Measurements from ENCODE around the gene PRADC1. TPM values are rescaled to one million over a fixed set of nuclear protein-coding genes. Genes with fewer than 3 reads are reported as not detected.

The PRADC1 gene
- total and polyA plus RNA-seq, 4 donors, result 12.4 to 54.8 (median 20.9) TPM

DNA sequence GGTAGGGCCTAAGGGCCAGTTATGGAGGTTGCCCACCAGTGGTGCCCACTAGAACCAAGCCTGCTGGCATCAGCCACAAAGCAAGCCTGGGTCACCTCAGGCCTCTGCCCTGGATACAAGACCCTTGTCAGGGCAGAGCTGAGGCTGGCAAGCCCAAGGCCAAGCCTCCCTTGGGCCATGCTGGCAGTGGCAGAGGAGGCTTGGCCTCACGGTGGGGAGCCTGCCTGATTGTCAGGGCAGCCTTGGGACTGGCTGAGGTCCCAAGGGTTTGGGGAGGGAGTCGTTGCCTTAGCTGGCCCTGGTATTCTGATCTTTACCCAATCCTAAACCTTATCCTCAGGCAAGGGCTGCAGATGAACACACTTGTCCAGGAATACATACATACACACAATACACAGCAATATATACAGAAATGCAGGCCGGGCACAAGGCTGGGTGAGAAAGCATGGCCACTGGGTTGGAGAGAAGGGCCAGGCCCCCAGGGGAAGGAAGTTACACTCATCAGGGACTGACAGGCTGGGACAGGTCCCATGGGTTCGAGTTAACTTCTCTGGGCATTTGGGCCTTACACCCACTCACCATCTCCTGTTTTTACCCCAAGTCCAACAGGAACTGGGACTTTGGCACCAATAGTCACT lies 22.1 kb upstream of the PRADC1 start:
- no peaks in the 10 kb centered on the region for H3K4me1 ChIP-seq (ENCODE audit: control insufficient read depth in 1 of 2, insufficient read depth in 2 of 2, low read length in 2 of 2)
- H3K36me3 ChIP-seq (ENCODE audit: control insufficient read depth in 1 of 2, insufficient read depth in 2 of 2, low read length in 1 of 2), result peaks cover 4 to 8% of the 10 kb centered on the region in 2 donors
- 35 to 41% methylated on average over 4 of the region's 4 CpGs for WGBS, 2 donors
- H3K4me3 ChIP-seq (ENCODE audit: low read length in 2 of 2), result no peak overlapping the region
- no peak overlapping the region for H3K27ac ChIP-seq (ENCODE audit: low read depth in 1 of 2, low read length in 2 of 2)
- DNase-seq (no peak), ATAC-seq (ENCODE audit: low FRiP score) (no peak)
- H3K9me3 ChIP-seq (ENCODE audit: control insufficient read depth, low read length), result no peaks in the 10 kb centered on the region
- H3K27me3 ChIP-seq (ENCODE audit: control insufficient read depth in 1 of 2, insufficient read depth in 2 of 2, low read length in 1 of 2), result no peaks in the 10 kb centered on the region
- intact Hi-C loops (cut with DNase I), result no loop called here

DNA sequence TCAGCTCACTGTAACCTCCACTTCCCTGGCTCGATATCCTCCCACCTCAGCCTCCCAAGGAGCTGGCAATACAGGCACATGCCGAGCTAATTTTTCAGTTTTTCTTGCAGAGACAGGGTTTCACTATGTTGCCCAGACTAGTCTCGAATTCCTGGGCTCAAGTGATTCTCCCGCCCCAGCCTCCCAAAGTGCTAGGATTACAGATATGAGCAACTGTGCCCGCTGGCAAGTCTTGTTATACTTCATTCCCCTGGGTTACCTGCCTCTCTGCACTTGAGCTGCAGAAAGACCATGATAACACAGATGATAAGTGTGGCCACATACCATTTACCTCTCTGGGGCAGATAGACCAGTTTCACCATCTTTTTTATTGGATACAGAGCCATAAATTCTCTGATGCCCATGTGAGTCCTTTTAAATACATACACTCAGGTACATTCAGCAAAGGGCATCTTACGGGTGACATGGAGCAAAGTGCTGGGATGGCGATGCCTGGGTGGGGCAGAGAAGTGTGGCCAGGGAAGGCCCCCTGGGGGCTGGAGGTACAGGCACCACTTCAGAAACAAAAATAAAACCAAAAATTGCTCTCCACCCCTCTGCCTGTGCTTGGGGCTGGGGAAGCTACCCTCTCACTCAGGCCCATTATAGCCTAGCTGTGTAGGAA lies 21.4 kb upstream of the PRADC1 start:
- Histone ChIP-seq H3K27ac (ENCODE audit: low read depth in 1 of 2, low read length in 2 of 2) (no peak overlapping the region), H3K27me3 (ENCODE audit: control insufficient read depth in 1 of 2, insufficient read depth in 2 of 2, low read length in 1 of 2) (no peaks in the 10 kb centered on the region), H3K4me3 (ENCODE audit: low read length in 2 of 2) (no peak overlapping the region), H3K4me1 (ENCODE audit: control insufficient read depth in 1 of 2, insufficient read depth in 2 of 2, low read length in 2 of 2) (no peaks in the 10 kb centered on the region), H3K36me3 (ENCODE audit: control insufficient read depth in 1 of 2, insufficient read depth in 2 of 2, low read length in 1 of 2) (peaks cover 6 to 13% of the 10 kb centered on the region in 2 donors), H3K9me3 (ENCODE audit: control insufficient read depth, low read length) (no peaks in the 10 kb centered on the region)
- no peak for ATAC-seq (ENCODE audit: low FRiP score)
- WGBS, 2 donors, result 90% methylated on average over 7 of the region's 7 CpGs
- no peak for DNase-seq
- intact Hi-C loops (cut with DNase I), result no loop called here

DNA sequence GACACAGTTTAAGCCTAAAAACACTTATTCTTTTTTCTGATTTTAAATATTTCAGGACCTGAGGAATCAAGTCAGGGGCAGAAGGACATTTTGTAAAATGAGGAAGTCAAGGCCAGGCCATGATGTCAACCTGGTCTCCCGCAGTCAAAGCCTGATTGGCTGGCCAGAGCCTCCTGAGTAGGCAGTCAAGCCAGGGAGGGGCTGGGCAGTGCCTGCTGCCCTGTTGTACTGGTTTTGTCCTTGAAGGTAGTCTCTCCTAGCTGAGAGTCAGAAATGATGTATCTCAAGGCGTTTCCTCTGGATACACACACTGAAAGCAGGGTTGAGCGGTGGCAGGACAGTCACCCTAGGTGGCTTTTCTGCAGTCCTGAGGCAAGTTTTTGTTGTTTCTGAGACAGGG lies 20.9 kb upstream of the PRADC1 start:
- H3K36me3 ChIP-seq (ENCODE audit: control insufficient read depth in 1 of 2, insufficient read depth in 2 of 2, low read length in 1 of 2), result peaks cover 9 to 15% of the 10 kb centered on the region in 2 donors
- DNase-seq, result no peak
- H3K9me3 ChIP-seq (ENCODE audit: control insufficient read depth, low read length), result no peaks in the 10 kb centered on the region
- WGBS, 2 donors, result 87 to 93% methylated on average over 3 of the region's 3 CpGs
- no peak for ATAC-seq (ENCODE audit: low FRiP score)
- H3K4me3 ChIP-seq (ENCODE audit: low read length in 2 of 2), result no peak overlapping the region
- no peaks in the 10 kb centered on the region for H3K27me3 ChIP-seq (ENCODE audit: control insufficient read depth in 1 of 2, insufficient read depth in 2 of 2, low read length in 1 of 2)
- H3K4me1 ChIP-seq (ENCODE audit: control insufficient read depth in 1 of 2, insufficient read depth in 2 of 2, low read length in 2 of 2), result no peaks in the 10 kb centered on the region
- H3K27ac ChIP-seq (ENCODE audit: low read depth in 1 of 2, low read length in 2 of 2), result no peak overlapping the region
- intact Hi-C loops (cut with DNase I), result no loop called here

DNA sequence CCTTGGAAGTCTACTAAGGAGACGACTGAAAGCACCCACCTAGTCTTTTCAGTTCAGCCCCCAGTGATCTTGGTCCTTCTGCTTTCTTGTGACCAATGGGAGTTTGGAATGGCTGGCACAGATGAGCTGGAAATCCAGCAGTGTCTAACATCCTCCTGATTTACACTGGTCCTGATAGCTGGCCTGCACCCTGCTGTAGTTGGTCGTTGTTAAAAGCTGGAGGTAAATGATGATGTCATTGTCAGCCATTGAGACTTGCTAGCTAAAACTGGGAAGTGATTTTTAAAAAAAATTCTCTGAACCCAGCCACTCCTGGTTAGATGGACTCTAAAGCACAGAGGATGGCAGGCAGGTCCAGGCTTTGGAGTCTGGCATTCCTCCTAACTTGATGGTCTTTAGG lies 20.4 kb upstream of the PRADC1 start:
- ATAC-seq (ENCODE audit: low FRiP score) (no peak), DNase-seq (no peak)
- H3K9me3 ChIP-seq (ENCODE audit: control insufficient read depth, low read length), result no peaks in the 10 kb centered on the region
- no peaks in the 10 kb centered on the region for H3K4me1 ChIP-seq (ENCODE audit: control insufficient read depth in 1 of 2, insufficient read depth in 2 of 2, low read length in 2 of 2)
- H3K4me3 ChIP-seq (ENCODE audit: low read length in 2 of 2), result no peak overlapping the region
- peaks cover 9 to 19% of the 10 kb centered on the region in 2 donors for H3K36me3 ChIP-seq (ENCODE audit: control insufficient read depth in 1 of 2, insufficient read depth in 2 of 2, low read length in 1 of 2)
- H3K27me3 ChIP-seq (ENCODE audit: control insufficient read depth in 1 of 2, insufficient read depth in 2 of 2, low read length in 1 of 2), result no peaks in the 10 kb centered on the region
- 57 to 69% methylated on average over 2 of the region's 2 CpGs for WGBS, 2 donors
- intact Hi-C loops (cut with DNase I), result no loop called here
- H3K27ac ChIP-seq (ENCODE audit: low read depth in 1 of 2, low read length in 2 of 2), result no peak overlapping the region

DNA sequence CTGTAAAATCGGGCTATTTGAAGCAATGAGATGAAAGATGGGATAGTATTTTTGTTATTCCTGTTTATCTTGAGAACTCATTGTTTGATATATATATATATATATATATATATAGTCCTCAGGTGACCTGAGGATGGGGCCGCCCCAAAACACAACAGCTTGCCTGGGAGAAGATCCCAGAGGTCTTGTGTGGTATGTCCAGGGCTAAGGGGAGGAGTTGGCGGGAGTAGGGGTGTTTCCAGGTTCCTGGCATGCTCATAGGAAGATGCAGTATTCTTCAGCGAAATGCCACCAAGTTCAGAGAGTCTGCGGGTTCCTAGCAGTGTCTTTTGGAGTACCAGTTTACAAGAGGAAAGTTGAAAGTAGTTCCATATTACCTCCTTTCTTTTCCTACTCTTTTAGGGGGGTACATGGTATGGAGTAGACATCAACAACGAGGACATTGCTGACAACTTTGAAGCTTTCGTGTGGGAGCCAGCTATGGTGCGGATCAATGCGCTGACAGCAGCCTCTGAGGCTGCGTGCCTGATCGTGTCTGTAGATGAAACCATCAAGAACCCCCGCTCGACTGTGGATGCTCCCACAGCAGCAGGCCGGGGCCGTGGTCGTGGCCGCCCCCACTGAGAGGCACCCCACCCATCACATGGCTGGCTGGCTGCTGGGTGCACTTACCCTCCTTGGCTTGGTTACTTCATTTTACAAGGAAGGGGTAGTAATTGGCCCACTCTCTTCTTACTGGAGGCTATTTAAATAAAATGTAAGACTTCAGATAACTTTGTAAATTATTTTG lies 19.4 kb upstream of the PRADC1 start:
- DNase-seq (no peak), ATAC-seq (ENCODE audit: low FRiP score) (no peak)
- 86 to 89% methylated on average over 17 of the region's 17 CpGs for WGBS, 2 donors
- Histone ChIP-seq H3K4me3 (ENCODE audit: low read length in 2 of 2) (no peak overlapping the region), H3K4me1 (ENCODE audit: control insufficient read depth in 1 of 2, insufficient read depth in 2 of 2, low read length in 2 of 2) (no peaks in the 10 kb centered on the region), H3K36me3 (ENCODE audit: control insufficient read depth in 1 of 2, insufficient read depth in 2 of 2, low read length in 1 of 2) (peaks cover 9 to 19% of the 10 kb centered on the region in 2 donors), H3K27ac (ENCODE audit: low read depth in 1 of 2, low read length in 2 of 2) (no peak overlapping the region), H3K27me3 (ENCODE audit: control insufficient read depth in 1 of 2, insufficient read depth in 2 of 2, low read length in 1 of 2) (no peaks in the 10 kb centered on the region), H3K9me3 (ENCODE audit: control insufficient read depth, low read length) (no peaks in the 10 kb centered on the region)
- intact Hi-C loops (cut with DNase I), result no loop called here

DNA sequence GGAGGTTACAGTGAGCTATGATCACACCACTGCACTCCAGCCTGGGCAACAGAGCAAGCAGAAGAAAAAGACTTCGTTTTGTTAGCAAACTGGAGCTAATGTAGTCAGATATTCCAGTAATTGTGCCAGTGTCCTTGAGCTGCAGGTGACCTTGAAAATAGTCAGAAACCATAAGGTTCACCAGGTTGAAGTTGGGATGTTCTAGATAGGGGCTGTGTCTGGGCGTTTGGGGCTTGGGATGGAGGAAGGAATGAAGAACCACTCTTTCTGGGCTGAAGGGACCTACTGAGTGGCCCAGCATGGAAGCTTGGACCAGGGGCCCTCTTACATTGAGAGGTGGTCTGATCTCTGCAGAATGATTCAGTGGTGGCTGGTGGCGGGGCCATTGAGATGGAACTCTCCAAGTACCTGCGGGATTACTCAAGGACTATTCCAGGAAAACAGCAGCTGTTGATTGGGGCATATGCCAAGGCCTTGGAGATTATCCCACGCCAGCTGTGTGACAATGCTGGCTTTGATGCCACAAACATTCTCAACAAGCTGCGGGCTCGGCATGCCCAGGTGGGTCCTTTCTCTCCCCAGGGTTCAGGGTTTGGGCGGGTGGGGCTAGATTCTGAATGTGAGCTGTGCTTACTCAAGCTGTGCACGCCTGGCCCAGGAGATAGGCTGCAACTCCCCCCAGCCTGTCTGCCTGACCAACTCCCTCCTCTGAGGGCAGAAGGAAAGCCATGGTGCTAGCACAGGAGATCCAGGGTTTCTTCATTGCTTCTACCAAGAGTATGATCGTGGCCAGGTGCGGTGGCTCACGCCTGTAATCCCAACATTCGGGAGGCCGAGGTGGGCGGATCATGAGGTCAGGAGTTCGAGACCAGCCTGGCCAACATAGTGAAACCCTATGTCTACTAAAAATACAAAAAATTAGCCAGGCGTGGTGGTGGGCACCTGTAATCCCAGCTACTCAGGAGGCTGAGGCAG lies 18.1 kb upstream of the PRADC1 start:
- DNase-seq (peak in 1 of 2 donors; percentile 57), ATAC-seq (ENCODE audit: low FRiP score) (no peak)
- H3K4me3 ChIP-seq (ENCODE audit: low read length in 2 of 2), result no peak overlapping the region
- no peaks in the 10 kb centered on the region for H3K4me1 ChIP-seq (ENCODE audit: control insufficient read depth in 1 of 2, insufficient read depth in 2 of 2, low read length in 2 of 2)
- H3K9me3 ChIP-seq (ENCODE audit: control insufficient read depth, low read length), result no peaks in the 10 kb centered on the region
- no peaks in the 10 kb centered on the region for H3K27me3 ChIP-seq (ENCODE audit: control insufficient read depth in 1 of 2, insufficient read depth in 2 of 2, low read length in 1 of 2)
- H3K27ac ChIP-seq (ENCODE audit: low read depth in 1 of 2, low read length in 2 of 2), result no peak overlapping the region
- H3K36me3 ChIP-seq (ENCODE audit: control insufficient read depth in 1 of 2, insufficient read depth in 2 of 2, low read length in 1 of 2), result peaks cover 9 to 25% of the 10 kb centered on the region in 2 donors
- WGBS, 2 donors, result 91 to 92% methylated on average over 17 of the region's 17 CpGs
- intact Hi-C loops (cut with DNase I), result no loop called here

DNA sequence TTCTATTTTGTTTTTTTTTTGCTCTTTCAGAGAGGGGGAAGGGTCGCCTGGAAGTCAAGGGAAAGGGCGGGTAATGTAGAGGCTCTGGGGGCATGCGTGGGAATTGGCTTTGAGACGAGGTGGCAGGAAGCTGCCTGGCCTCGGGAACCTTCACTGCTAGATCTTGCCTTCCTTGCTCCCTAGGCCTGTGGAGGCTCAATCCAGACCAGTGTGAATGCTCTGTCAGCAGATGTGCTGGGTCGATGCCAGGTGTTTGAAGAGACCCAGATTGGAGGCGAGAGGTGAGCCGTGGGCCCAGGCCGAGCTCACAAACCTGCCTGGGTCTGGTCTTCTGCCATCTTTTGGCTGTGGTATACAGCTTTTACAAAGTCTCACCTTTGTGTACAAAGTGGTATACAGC lies 16.6 kb upstream of the PRADC1 start:
- ATAC-seq (ENCODE audit: low FRiP score), result no peak
- intact Hi-C loops (cut with DNase I), result no loop called here

DNA sequence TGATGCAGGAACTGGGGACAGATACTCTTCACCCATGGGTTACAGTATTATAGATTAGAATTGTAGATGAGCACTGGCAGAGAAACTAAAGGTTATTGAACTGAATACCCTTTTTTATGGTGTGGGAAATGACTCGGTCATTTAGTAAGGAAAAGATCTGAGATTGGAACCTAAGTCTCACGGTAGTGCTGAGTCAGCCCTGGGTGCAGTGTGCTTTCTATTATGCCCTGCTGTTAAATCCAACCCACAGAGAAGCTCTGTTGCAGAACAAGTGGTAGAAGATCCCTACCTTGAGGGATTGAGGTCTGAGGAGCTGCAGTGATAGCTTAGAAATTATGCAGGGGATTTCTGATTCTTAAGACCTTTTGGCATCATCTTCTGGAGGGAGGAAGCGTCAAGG lies 13.8 kb upstream of the PRADC1 start:
- WGBS, 2 donors, result 73 to 76% methylated on average over 3 of the region's 3 CpGs
- Histone ChIP-seq H3K36me3 (ENCODE audit: control insufficient read depth in 1 of 2, insufficient read depth in 2 of 2, low read length in 1 of 2) (peaks cover 15 to 35% of the 10 kb centered on the region in 2 donors), H3K27me3 (ENCODE audit: control insufficient read depth in 1 of 2, insufficient read depth in 2 of 2, low read length in 1 of 2) (no peaks in the 10 kb centered on the region), H3K4me3 (ENCODE audit: low read length in 2 of 2) (no peak overlapping the region), H3K27ac (ENCODE audit: low read depth in 1 of 2, low read length in 2 of 2) (no peak overlapping the region), H3K4me1 (ENCODE audit: control insufficient read depth in 1 of 2, insufficient read depth in 2 of 2, low read length in 2 of 2) (no peaks in the 10 kb centered on the region), H3K9me3 (ENCODE audit: control insufficient read depth, low read length) (no peaks in the 10 kb centered on the region)
- intact Hi-C loops (cut with DNase I), result no loop called here
- DNase-seq (no peak), ATAC-seq (ENCODE audit: low FRiP score) (no peak)

More for the DNA sequence above, 16.6 kb upstream of the PRADC1 start:
- no peak for DNase-seq
- H3K9me3 ChIP-seq (ENCODE audit: control insufficient read depth, low read length), result no peaks in the 10 kb centered on the region
- WGBS, 2 donors, result 76 to 80% methylated on average over 9 of the region's 9 CpGs
- peaks cover 15 to 30% of the 10 kb centered on the region in 2 donors for H3K36me3 ChIP-seq (ENCODE audit: control insufficient read depth in 1 of 2, insufficient read depth in 2 of 2, low read length in 1 of 2)
- H3K4me3 ChIP-seq (ENCODE audit: low read length in 2 of 2), result no peak overlapping the region
- H3K27me3 ChIP-seq (ENCODE audit: control insufficient read depth in 1 of 2, insufficient read depth in 2 of 2, low read length in 1 of 2), result no peaks in the 10 kb centered on the region
- no peaks in the 10 kb centered on the region for H3K4me1 ChIP-seq (ENCODE audit: control insufficient read depth in 1 of 2, insufficient read depth in 2 of 2, low read length in 2 of 2)
- H3K27ac ChIP-seq (ENCODE audit: low read depth in 1 of 2, low read length in 2 of 2), result no peak overlapping the region

All from aorta (tissue), 5 donors.